ENCODE data around the gene ZBTB7C.

The ZBTB7C gene

DNA sequence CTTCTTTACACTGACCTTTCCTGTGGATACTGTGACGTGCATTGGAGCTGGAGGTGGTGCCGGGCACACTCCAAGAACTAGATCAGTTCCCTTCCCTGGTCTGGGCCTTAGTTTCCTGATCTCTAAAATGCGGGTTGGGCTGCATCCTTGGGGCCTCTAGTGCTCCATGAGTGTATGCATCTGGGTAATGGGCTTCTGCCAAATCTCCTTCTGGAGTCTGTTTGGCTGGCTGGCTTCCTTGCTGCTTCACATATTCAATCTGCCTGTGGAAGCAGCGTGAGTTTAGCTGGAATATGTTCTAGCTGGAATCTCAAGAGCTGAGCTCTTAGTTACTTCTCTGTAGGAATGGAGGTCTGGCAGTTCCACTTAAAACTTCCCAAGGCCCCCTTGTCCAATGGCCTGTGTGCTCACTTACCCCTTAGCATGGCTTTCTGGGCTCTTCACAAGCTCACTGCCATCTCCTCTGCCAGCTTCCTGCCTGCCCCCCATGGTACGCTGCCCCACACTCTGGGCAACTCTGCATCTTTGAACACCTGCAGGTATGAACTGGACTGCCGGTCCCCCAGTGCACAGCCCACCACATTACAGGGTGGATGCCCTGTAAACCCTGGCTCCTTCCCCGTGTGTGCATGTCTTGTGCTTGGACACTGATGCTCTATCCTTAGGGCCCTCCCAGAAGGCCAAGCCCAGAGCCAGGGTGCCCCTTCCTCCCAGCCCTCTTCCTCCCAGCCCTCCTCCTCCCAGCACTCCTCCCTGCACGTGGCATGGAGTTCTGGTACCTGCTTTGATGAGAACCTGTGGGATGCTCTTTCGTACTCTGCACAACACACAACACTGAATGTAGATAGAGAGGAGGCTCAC, 375.2 kb downstream of the ZBTB7C start:
- Histone ChIP-seq H3K36me3 (ENCODE audit: control insufficient read depth, insufficient read depth, low read length) (no peaks in the 10 kb centered on the region), H3K4me3 (ENCODE audit: extremely low read depth, insufficient read depth, low read length, poor library complexity, severe bottlenecking) (no peak overlapping the region), H3K9me3 (ENCODE audit: control insufficient read depth, low read length) (no peaks in the 10 kb centered on the region), H3K4me1 (ENCODE audit: control insufficient read depth, insufficient read depth, low read length, poor library complexity, severe bottlenecking) (peaks cover 7% of the 10 kb centered on the region), H3K27ac (ENCODE audit: low read depth, low read length, severe bottlenecking) (no peak overlapping the region)
- 89 to 96% methylated on average over 4 to 6 of the region's 9 CpGs for WGBS, 2 experiments (ENCODE audit: insufficient coverage in 2 of 2)

DNA sequence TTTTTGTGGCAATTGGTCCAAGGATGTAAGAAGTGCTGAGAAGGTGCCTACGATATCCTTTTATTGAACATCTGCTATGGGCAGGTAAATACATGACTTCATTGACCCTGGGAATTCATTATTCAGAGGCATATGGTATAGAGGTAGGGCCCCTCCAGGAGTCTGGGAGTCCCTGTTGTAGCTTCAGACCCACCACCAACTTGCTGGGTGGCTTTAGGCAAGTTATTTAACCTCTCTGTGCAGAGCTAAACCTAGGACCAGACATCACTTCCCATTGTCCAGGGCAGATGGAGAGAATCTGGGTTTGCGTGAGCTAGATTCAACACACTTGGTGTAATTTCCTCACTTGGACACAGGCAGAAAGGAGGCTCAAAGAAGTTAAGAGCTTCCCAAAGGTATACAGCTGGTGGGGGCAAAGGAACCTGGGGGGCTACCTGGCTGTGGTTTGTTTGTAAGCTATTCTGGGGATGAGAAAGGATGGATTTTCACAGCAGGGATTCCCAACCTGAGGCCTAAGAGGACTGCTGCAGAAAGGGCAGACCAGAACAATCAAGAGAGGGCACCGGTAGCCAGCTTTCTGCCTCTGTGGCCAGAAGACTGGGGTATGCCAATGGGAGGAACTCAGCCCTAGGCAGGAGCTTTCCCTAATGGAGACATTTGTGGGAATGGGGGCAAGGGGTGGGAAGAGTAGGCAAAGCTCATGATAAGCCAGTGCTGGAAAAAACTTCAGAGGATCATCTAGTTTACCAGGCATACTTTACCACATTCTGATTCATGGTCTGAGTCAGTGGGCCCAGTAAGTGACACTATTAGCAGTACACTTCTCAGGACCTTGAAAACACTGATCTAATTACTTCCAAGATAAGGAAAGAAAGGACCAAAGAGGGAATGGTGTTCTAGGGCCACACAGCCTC, 376.1 kb downstream of the ZBTB7C start:
- Histone ChIP-seq H3K4me1 (ENCODE audit: control insufficient read depth, insufficient read depth, low read length, poor library complexity, severe bottlenecking) (peaks cover 7% of the 10 kb centered on the region), H3K4me3 (ENCODE audit: extremely low read depth, insufficient read depth, low read length, poor library complexity, severe bottlenecking) (no peak overlapping the region), H3K9me3 (ENCODE audit: control insufficient read depth, low read length) (no peaks in the 10 kb centered on the region), H3K27ac (ENCODE audit: low read depth, low read length, severe bottlenecking) (peak overlapping the region; percentile 23), H3K36me3 (ENCODE audit: control insufficient read depth, insufficient read depth, low read length) (no peaks in the 10 kb centered on the region)
- 93 to 100% methylated on average over 1 to 2 of the region's 3 CpGs for WGBS, 2 experiments (ENCODE audit: insufficient coverage in 2 of 2)

GRCh38 chr18:48031641-48032040, 377.5 kb downstream of the ZBTB7C start:
- Histone ChIP-seq H3K27ac (ENCODE audit: low read depth, low read length, severe bottlenecking) (no peak overlapping the region), H3K4me1 (ENCODE audit: control insufficient read depth, insufficient read depth, low read length, poor library complexity, severe bottlenecking) (peaks cover 12% of the 10 kb centered on the region), H3K4me3 (ENCODE audit: extremely low read depth, insufficient read depth, low read length, poor library complexity, severe bottlenecking) (no peak overlapping the region), H3K9me3 (ENCODE audit: control insufficient read depth, low read length) (no peaks in the 10 kb centered on the region), H3K36me3 (ENCODE audit: control insufficient read depth, insufficient read depth, low read length) (no peaks in the 10 kb centered on the region)
- 63% methylated on average over 3 of the region's 5 CpGs; no CpG with 5 or more reads in 1 of the 2 experiments for WGBS, 2 experiments (ENCODE audit: insufficient coverage in 2 of 2)

- WGBS, 2 experiments (ENCODE audit: insufficient coverage in 2 of 2) = 72 to 83% methylated on average over 2 to 4 of the region's 4 CpGs
- Histone ChIP-seq H3K4me1 (ENCODE audit: control insufficient read depth, insufficient read depth, low read length, poor library complexity, severe bottlenecking) (peaks cover 11% of the 10 kb centered on the region), H3K27ac (ENCODE audit: low read depth, low read length, severe bottlenecking) (no peak overlapping the region), H3K4me3 (ENCODE audit: extremely low read depth, insufficient read depth, low read length, poor library complexity, severe bottlenecking) (no peak overlapping the region), H3K36me3 (ENCODE audit: control insufficient read depth, insufficient read depth, low read length) (no peaks in the 10 kb centered on the region), H3K9me3 (ENCODE audit: control insufficient read depth, low read length) (no peaks in the 10 kb centered on the region)
These were observed 378.3 kb downstream of the ZBTB7C start for GRCh38 chr18:48030616-48031480.

- Histone ChIP-seq H3K4me1 (ENCODE audit: control insufficient read depth, insufficient read depth, low read length, poor library complexity, severe bottlenecking) (peaks cover 11% of the 10 kb centered on the region), H3K4me3 (ENCODE audit: extremely low read depth, insufficient read depth, low read length, poor library complexity, severe bottlenecking) (no peak overlapping the region), H3K27ac (ENCODE audit: low read depth, low read length, severe bottlenecking) (no peak overlapping the region), H3K9me3 (ENCODE audit: control insufficient read depth, low read length) (no peaks in the 10 kb centered on the region), H3K36me3 (ENCODE audit: control insufficient read depth, insufficient read depth, low read length) (no peaks in the 10 kb centered on the region)
- 94 to 96% methylated on average over 59 to 62 of the region's 62 CpGs for WGBS, 2 experiments (ENCODE audit: insufficient coverage in 2 of 2)
These were observed 379.7 kb downstream of the ZBTB7C start for GRCh38 chr18:48029296-48029986.

DNA sequence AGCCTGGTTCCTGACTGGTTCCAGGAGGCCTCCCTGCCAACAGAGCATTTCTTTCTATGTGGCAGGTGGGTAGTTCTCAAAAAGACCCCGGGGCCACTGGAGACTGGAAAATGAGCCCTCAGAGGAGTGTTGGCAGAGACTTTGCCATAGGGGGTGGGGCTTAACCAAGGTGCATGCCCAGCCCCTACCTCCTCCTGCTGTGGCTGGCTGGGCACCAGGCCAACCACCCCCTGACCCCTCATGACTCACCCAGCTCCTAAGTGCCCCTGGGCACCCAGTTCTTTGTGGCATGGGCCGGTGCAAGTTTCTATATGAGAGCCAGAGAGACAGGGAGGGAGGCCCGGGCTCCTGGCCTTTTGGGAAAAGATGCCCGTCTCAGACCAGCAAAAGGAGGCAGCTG, 380.5 kb downstream of the ZBTB7C start:
- 90 to 96% methylated on average over 2 to 4 of the region's 4 CpGs for WGBS, 2 experiments (ENCODE audit: insufficient coverage in 2 of 2)
- Histone ChIP-seq H3K4me3 (ENCODE audit: extremely low read depth, insufficient read depth, low read length, poor library complexity, severe bottlenecking) (no peak overlapping the region), H3K4me1 (ENCODE audit: control insufficient read depth, insufficient read depth, low read length, poor library complexity, severe bottlenecking) (peaks cover 15% of the 10 kb centered on the region), H3K27ac (ENCODE audit: low read depth, low read length, severe bottlenecking) (no peak overlapping the region), H3K9me3 (ENCODE audit: control insufficient read depth, low read length) (no peaks in the 10 kb centered on the region), H3K36me3 (ENCODE audit: control insufficient read depth, insufficient read depth, low read length) (no peaks in the 10 kb centered on the region)

- H3K4me1 ChIP-seq (ENCODE audit: control insufficient read depth, insufficient read depth, low read length, poor library complexity, severe bottlenecking) = peaks cover 20% of the 10 kb centered on the region
- no peaks in the 10 kb centered on the region for H3K9me3 ChIP-seq (ENCODE audit: control insufficient read depth, low read length)
- H3K36me3 ChIP-seq (ENCODE audit: control insufficient read depth, insufficient read depth, low read length) = no peaks in the 10 kb centered on the region
- no peak overlapping the region for H3K4me3 ChIP-seq (ENCODE audit: extremely low read depth, insufficient read depth, low read length, poor library complexity, severe bottlenecking)
- H3K27ac ChIP-seq (ENCODE audit: low read depth, low read length, severe bottlenecking) = peak overlapping the region; percentile 60
- WGBS, 2 experiments (ENCODE audit: insufficient coverage in 2 of 2) = 84 to 90% methylated on average over 3 to 5 of the region's 6 CpGs
These were observed 381.1 kb downstream of the ZBTB7C start for GRCh38 chr18:48028081-48028480.

DNA sequence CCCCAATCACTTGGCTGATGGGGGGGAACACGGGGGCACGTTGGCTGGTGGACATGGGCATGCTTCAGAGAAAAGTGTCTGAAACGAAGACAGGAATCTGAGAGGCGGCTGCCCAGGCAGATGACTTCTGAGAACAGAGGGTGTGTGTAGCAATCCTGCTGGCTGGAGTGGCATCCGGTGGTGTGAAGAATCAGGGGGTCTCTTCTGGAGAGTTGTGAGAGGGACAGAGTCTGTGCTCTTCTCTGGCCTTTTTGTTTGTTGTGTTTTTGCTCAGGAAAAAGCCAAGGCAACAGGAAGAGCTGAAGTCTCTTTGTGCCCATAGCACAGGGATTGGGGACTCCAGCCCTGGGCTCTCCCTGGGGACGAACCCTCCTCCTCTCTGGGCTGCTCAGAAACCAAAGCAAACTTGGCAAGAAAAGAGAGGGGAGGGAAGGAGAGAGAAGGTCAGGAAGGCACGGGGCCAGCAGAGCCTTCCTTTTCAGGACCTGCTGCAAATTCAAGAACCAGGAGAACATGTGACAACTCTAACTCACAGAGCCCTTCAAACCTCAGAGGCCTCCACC, 381.7 kb downstream of the ZBTB7C start:
- Histone ChIP-seq H3K9me3 (ENCODE audit: control insufficient read depth, low read length) (no peaks in the 10 kb centered on the region), H3K4me1 (ENCODE audit: control insufficient read depth, insufficient read depth, low read length, poor library complexity, severe bottlenecking) (peaks cover 20% of the 10 kb centered on the region), H3K27ac (ENCODE audit: low read depth, low read length, severe bottlenecking) (peak overlapping the region; percentile 60), H3K4me3 (ENCODE audit: extremely low read depth, insufficient read depth, low read length, poor library complexity, severe bottlenecking) (no peak overlapping the region), H3K36me3 (ENCODE audit: control insufficient read depth, insufficient read depth, low read length) (no peaks in the 10 kb centered on the region)
- 31 to 66% methylated on average over 5 of the region's 7 CpGs for WGBS, 2 experiments (ENCODE audit: insufficient coverage in 2 of 2)

GRCh38 chr18:48026216-48026615, 383.0 kb downstream of the ZBTB7C start:
- 93 to 99% methylated on average over 8 of the region's 8 CpGs for WGBS, 2 experiments (ENCODE audit: insufficient coverage in 2 of 2)
- Histone ChIP-seq H3K27ac (ENCODE audit: low read depth, low read length, severe bottlenecking) (no peak overlapping the region), H3K4me3 (ENCODE audit: extremely low read depth, insufficient read depth, low read length, poor library complexity, severe bottlenecking) (no peak overlapping the region)

More at GRCh38 chr18:48026216-48026615, 383.0 kb downstream of the ZBTB7C start:
- no peaks in the 10 kb centered on the region for H3K36me3 ChIP-seq (ENCODE audit: control insufficient read depth, insufficient read depth, low read length)
- no peaks in the 10 kb centered on the region for H3K9me3 ChIP-seq (ENCODE audit: control insufficient read depth, low read length)
- H3K4me1 ChIP-seq (ENCODE audit: control insufficient read depth, insufficient read depth, low read length, poor library complexity, severe bottlenecking) = peaks cover 22% of the 10 kb centered on the region

Measured in mesodermal cell (in vitro differentiated cells).